Ovary (tissue), 3 donors: ENCODE data around the gene NOTCH4.

Source experiments
- CTCF ChIP-seq, 3 donors: fragments of 450-650 bp in 2 of 3; fragments of 200-600 bp in 1 of 3; IDR thresholded peaks; one replicate each; pipeline versions ENCODE4 v1.5.1 to v1.8.0; 2016 to 2022; ENCODE audit warnings: antibody characterized with exemption in 3 of 3, mild to moderate bottlenecking in 1 of 3
- EP300 ChIP-seq: sonication (generic); formaldehyde crosslinking; IDR thresholded peaks from one replicate; pipeline ENCODE4 v1.6.1; 2017; ENCODE audit warnings: antibody characterized with exemption
- POLR2A ChIP-seq: fragments of 450-650 bp; IDR thresholded peaks from one replicate; pipeline ENCODE4 v1.6.1; 2017; ENCODE audit warnings: antibody characterized with exemption, mild to moderate bottlenecking, moderate library complexity
- donor health status: DM: no; HTN: no; CAD: no.

GRCh38 chr6:32192608-32193039, 31.2 kb downstream of the NOTCH4 start, which contains the start of gene GPSM3:
- TF ChIP-seq POLR2A: no peak
- no peak for TF ChIP-seq CTCF (IDR thresholded peaks at IDR 0.05)
- TF ChIP-seq EP300: no peak
